PC-3 (cell line): ENCODE results near the gene CTNND2. TPM values are rescaled to one million over a fixed set of nuclear protein-coding genes. Genes with fewer than 3 reads are reported as not detected.

ENCODE experiments used
- ATAC-seq: fragments of 200-7000 bp; cut with Tn5 transposase; 2 replicates; pipeline ENCODE4 v1.9.1; 2020; ENCODE audit warnings: mild to moderate bottlenecking, moderate library complexity
- BruUV-seq: library from RNA; stranded (reverse); fragments of 400-500 nt; replicated peaks from 2 replicates; lab custom pipeline; 2021; lab: Mats Ljungman, UMichigan
- CTCF ChIA-PET: fragments of 300-600 bp; sonication (Branson Sonifier 250); formaldehyde crosslinking; loops from one replicate; lab custom pipeline; 2022; ENCODE audit warnings: antibody characterized with exemption; lab: Charles Lee
- POLR2A ChIA-PET: fragments of 300-600 bp; sonication (Branson Sonifier 250); formaldehyde crosslinking; loops from one replicate; lab custom pipeline; 2022; ENCODE audit warnings: antibody characterized with exemption; ENCODE audit not compliant: unreplicated experiment; lab: Charles Lee
- DNase-seq: peaks from one replicate; pipeline ENCODE4 v3.0.0-alpha.2; 2015
- H2AFZ ChIP-seq: fragments of 300-600 bp; sonication (generic); 2 replicates; pipeline ENCODE4 v1.6.0; 2016; ENCODE audit warnings: antibody characterized with exemption, low read length
- H3F3A ChIP-seq: fragments of 300-600 bp; sonication (generic); one replicate; pipeline ENCODE4 v1.6.0; 2017; ENCODE audit warnings: antibody characterized with exemption, low read length, control low read depth, mild to moderate bottlenecking; ENCODE audit not compliant: unreplicated experiment
- H3K27ac ChIP-seq: fragments of 300-600 bp; sonication (generic); 2 replicates; pipeline ENCODE4 v1.5.1; 2016; ENCODE audit warnings: mild to moderate bottlenecking, low read length
- H3K27me3 ChIP-seq: fragments of 300-600 bp; sonication (generic); 2 replicates; pipeline ENCODE4 v1.6.1; 2016; ENCODE audit warnings: low read length, mixed read lengths
- H3K36me3 ChIP-seq: fragments of 300-600 bp; sonication (generic); 2 replicates; pipeline ENCODE4 v1.6.1; 2016; ENCODE audit warnings: low read depth, mixed run types, low read length, mixed read lengths
- H3K4me1 ChIP-seq: fragments of 300-600 bp; sonication (generic); 2 replicates; pipeline ENCODE4 v1.5.1; 2016; ENCODE audit warnings: low read length; ENCODE audit not compliant: insufficient read depth
- H3K4me2 ChIP-seq: fragments of 300-600 bp; sonication (generic); 2 replicates; pipeline ENCODE4 v1.6.0; 2016; ENCODE audit warnings: low read length
- H3K4me3 ChIP-seq: fragments of 300-600 bp; sonication (generic); 2 replicates; pipeline ENCODE4 v1.5.1; 2016; ENCODE audit warnings: mild to moderate bottlenecking, low read length, mixed read lengths
- H3K79me2 ChIP-seq: fragments of 300-600 bp; sonication (generic); 2 replicates; pipeline ENCODE4 v1.6.1; 2017; ENCODE audit warnings: low read length, mixed read lengths
- H3K9ac ChIP-seq: fragments of 300-600 bp; sonication (generic); 2 replicates; pipeline ENCODE4 v1.6.0; 2016; ENCODE audit warnings: mild to moderate bottlenecking, low read length
- H3K9me2 ChIP-seq: fragments of 300-600 bp; sonication (generic); replicated peaks from 2 replicates; pipeline ENCODE4 v1.6.1; 2016; ENCODE audit warnings: mixed run types, low read length, mixed read lengths
- H3K9me3 ChIP-seq: fragments of 300-600 bp; sonication (generic); 2 replicates; pipeline ENCODE4 v1.6.1; 2016; ENCODE audit warnings: low read length, mixed read lengths
- H4K20me1 ChIP-seq: fragments of 300-600 bp; sonication (generic); 2 replicates; pipeline ENCODE4 v1.6.1; 2016; ENCODE audit warnings: low read length, mixed read lengths
- EZH2 ChIP-seq: fragments of 300-600 bp; sonication (generic); IDR thresholded peaks from one replicate; pipeline ENCODE4 v1.6.1; 2017; ENCODE audit warnings: antibody characterized with exemption, mild to moderate bottlenecking, low read length; ENCODE audit not compliant: unreplicated experiment
- EZH2phosphoT487 ChIP-seq: fragments of 300-600 bp; sonication (generic); IDR thresholded peaks from 2 replicates; pipeline ENCODE4 v1.6.1; 2018; ENCODE audit warnings: mild to moderate bottlenecking, antibody characterized with exemption, low read length, borderline replicate concordance
- intact Hi-C: fragments of 100-400 bp; cut with micrococcal nuclease; formaldehyde crosslinking; loops from 2 replicates; pipeline ENCODE4 v1.9.0; 2023
- total RNA-seq: library from RNA; depleted of rRNA; stranded (reverse); fragments of >200 nt; gene quantifications from 2 replicates; pipeline ENCODE4 v1.2.3, GENCODE V29; 2014
- TF ChIP-seq, protein P1 (sequence below): fragments of 300-600 bp; sonication (generic); conservative IDR thresholded peaks from 2 replicates; pipeline ENCODE4 v1.5.1; 2017; ENCODE audit warnings: antibody characterized with exemption, low read depth, mild to moderate bottlenecking, low read length

Gene CTNND2
- total RNA-seq, 1 experiment from 2014 or later, result 1.8 TPM

GRCh38 chr5:11346336-11346735, 557.9 kb downstream of the CTNND2 start:
- no peak for ATAC-seq

DNA sequence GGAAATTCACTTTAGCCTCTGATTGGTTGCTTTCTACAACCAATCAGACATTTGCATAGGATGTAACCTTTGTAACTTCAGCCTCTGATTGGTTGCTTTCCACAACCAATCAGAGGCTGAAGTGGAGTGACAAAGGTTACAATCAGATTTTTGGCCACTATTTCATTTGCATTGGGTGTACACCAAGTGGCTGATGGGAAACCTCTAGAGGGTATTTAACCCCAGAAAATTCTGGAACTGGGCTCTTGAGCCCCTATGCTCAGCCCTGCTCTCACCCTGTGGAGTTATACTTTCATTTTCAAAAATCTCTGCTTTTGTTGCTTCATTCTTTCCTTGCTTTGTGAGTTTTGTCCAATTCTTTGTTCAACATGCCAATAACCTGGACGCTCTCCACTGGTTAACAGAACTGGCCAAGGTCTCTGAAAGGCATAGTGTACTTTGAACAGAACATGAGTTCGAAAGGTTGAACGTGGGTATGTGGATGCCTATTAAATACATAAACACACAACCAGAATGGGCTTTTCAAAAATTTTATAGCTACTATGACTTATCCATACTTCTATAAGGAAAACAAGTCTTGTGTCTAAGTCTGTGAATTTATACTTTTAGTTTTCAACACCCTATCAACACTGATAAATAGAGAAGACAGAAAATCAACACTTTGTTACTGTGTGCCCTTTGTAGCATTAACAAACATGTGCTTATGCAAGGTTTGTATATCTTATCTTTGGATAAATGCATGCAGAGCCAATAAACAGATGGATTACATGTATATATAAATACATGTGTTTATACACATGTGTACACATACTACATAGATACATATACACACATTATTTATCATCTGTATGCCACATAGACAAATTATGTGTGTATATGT, 568.1 kb downstream of the CTNND2 start:
- Histone ChIP-seq H3K36me3 (no peaks in the 10 kb centered on the region), H3K27ac (no peak overlapping the region), H4K20me1 (no peaks in the 10 kb centered on the region), H3K79me2 (no peaks in the 10 kb centered on the region), H3K9ac (no peak overlapping the region), H2AFZ (no peak overlapping the region), H3K4me1 (no peaks in the 10 kb centered on the region), H3K9me2 (no peaks in the 10 kb centered on the region), H3F3A (no peaks in the 10 kb centered on the region), H3K9me3 (no peaks in the 10 kb centered on the region), H3K27me3 (peaks cover 8% of the 10 kb centered on the region), H3K4me3 (no peak overlapping the region), H3K4me2 (no peak overlapping the region)
- intact Hi-C loops, result loop anchor here (2.0 kb wide), 1 partner anchor 69 kb away; no protein-coding TSS in a partner anchor
- TF ChIP-seq EZH2phosphoT487 (no peak), EZH2 (no peak)
- TF ChIP-seq, protein P1, sequence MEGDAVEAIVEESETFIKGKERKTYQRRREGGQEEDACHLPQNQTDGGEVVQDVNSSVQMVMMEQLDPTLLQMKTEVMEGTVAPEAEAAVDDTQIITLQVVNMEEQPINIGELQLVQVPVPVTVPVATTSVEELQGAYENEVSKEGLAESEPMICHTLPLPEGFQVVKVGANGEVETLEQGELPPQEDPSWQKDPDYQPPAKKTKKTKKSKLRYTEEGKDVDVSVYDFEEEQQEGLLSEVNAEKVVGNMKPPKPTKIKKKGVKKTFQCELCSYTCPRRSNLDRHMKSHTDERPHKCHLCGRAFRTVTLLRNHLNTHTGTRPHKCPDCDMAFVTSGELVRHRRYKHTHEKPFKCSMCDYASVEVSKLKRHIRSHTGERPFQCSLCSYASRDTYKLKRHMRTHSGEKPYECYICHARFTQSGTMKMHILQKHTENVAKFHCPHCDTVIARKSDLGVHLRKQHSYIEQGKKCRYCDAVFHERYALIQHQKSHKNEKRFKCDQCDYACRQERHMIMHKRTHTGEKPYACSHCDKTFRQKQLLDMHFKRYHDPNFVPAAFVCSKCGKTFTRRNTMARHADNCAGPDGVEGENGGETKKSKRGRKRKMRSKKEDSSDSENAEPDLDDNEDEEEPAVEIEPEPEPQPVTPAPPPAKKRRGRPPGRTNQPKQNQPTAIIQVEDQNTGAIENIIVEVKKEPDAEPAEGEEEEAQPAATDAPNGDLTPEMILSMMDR, result no peak
- CTCF ChIA-PET, result no interaction called here
- no peak for DNase-seq
- ATAC-seq, result no peak
- no TSS peak for BruUV-seq
- POLR2A ChIA-PET, result no interaction called here

More at GRCh38 chr5:11346336-11346735, 557.9 kb downstream of the CTNND2 start:
- intact Hi-C loops, result no loop called here
- no TSS peak for BruUV-seq
- H3K79me2 ChIP-seq, result no peaks in the 10 kb centered on the region
- no peaks in the 10 kb centered on the region for H3K9me2 ChIP-seq
- no peaks in the 10 kb centered on the region for H3K9me3 ChIP-seq
- peaks cover 18% of the 10 kb centered on the region for H3K27me3 ChIP-seq
- H3K4me2 ChIP-seq, result no peak overlapping the region
- no peak overlapping the region for H3K4me3 ChIP-seq
- no peak overlapping the region for H3K9ac ChIP-seq
- no peak for TF ChIP-seq EZH2phosphoT487
- TF ChIP-seq, protein P1, result no peak
- no peak for DNase-seq
- no peak overlapping the region for H3K27ac ChIP-seq
- no peaks in the 10 kb centered on the region for H3K36me3 ChIP-seq
- CTCF ChIA-PET, result no interaction called here
- POLR2A ChIA-PET, result no interaction called here
- H3K4me1 ChIP-seq, result no peaks in the 10 kb centered on the region
- no peak overlapping the region for H2AFZ ChIP-seq
- H3F3A ChIP-seq, result no peaks in the 10 kb centered on the region
- no peaks in the 10 kb centered on the region for H4K20me1 ChIP-seq

DNA sequence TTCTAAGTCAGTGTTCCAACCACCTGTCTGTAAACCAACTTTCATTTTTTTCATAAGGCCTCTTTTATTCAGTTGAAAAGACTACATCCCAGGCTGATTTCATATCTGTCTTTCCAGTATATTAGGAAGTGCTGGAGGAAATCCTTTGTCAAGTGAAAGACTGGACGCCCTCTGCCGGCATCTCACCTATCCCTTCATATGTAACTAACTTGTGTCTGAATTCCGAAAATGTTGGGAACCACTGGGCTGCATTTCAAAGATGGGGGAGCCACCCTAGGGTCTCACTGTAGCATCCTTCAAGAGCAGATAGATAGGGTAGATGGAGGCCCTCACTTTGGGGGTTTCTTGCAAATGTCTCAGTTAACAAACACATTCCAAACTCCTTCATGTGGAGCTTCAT, 569.8 kb downstream of the CTNND2 start:
- Histone ChIP-seq H4K20me1 (no peaks in the 10 kb centered on the region), H3K36me3 (no peaks in the 10 kb centered on the region), H3K79me2 (no peaks in the 10 kb centered on the region), H3K27me3 (peaks cover 8% of the 10 kb centered on the region), H3K9me3 (no peaks in the 10 kb centered on the region), H2AFZ (no peak overlapping the region), H3K4me2 (no peak overlapping the region), H3K27ac (no peak overlapping the region), H3K9ac (no peak overlapping the region), H3K4me3 (no peak overlapping the region), H3F3A (no peaks in the 10 kb centered on the region), H3K9me2 (no peaks in the 10 kb centered on the region), H3K4me1 (no peaks in the 10 kb centered on the region)
- no peak for TF ChIP-seq EZH2
- TF ChIP-seq, protein P1, result peak; percentile 74
- TF ChIP-seq EZH2phosphoT487, result no peak
- BruUV-seq, result no TSS peak
- ChIA-PET CTCF (no interaction called here), POLR2A (no interaction called here)
- no peak for ATAC-seq
- DNase-seq, result peak; percentile 58
- intact Hi-C loops, result loop anchor here (2.0 kb wide), 1 partner anchor 68 kb away; no protein-coding TSS in a partner anchor
